BE2C (cell line): ENCODE results near the gene ITPRIPL1. TPM values are rescaled to one million over a fixed set of nuclear protein-coding genes. Genes with fewer than 3 reads are reported as not detected.
"Not testable (repeated sequence)": the region's sequence is repeated elsewhere in the genome, so short reads cannot be mapped to it uniquely, and the experiment has no call there.

Experiments used
- DNase-seq: peaks from one replicate; pipeline ENCODE4 v3.0.0-alpha.2; 2020
- H3K27me3 ChIP-seq: fragments of 250-450 bp; sonication (Bioruptor Pico); 2 replicates; pipeline ENCODE4 v1.5.1; 2020; ENCODE audit warnings: mild to moderate bottlenecking
- H3K36me3 ChIP-seq: fragments of 250-450 bp; sonication (Bioruptor Pico); 2 replicates; pipeline ENCODE4 v1.5.1; 2020; ENCODE audit warnings: mild to moderate bottlenecking
- H3K4me1 ChIP-seq: fragments of 250-450 bp; sonication (Bioruptor Pico); 2 replicates; pipeline ENCODE4 v1.5.1; 2020
- H3K4me3 ChIP-seq: 2 replicates; pipeline ENCODE4 v1.5.1; 2011; ENCODE audit warnings: low read depth, low read length
- H3K9me3 ChIP-seq: fragments of 250-450 bp; sonication (Bioruptor Pico); 2 replicates; pipeline ENCODE4 v1.5.1; 2020
- CTCF ChIP-seq: IDR thresholded peaks from 2 replicates; pipeline ENCODE4 v1.5.1; 2012; ENCODE audit warnings: mild to moderate bottlenecking, low read depth, low read length
- polyA plus RNA-seq: library from polyadenylated mRNA; unstranded; fragments of >200 nt; gene quantifications from one replicate; pipeline ENCODE4 v1.2.1, GENCODE V29; 2012; ENCODE audit warnings: low read depth, missing spikeins; ENCODE audit not compliant: insufficient read length, insufficient read depth

ITPRIPL1 gene
- 10.0 TPM for polyA plus RNA-seq

GRCh38 chr2:96325041-96325883, at the start of gene ITPRIPL1:
Gene ITPRIPL1, plus strand, starts transcription at chr2:96325317. Its CDS starts 523 bp downstream, at chr2:96325840.
- Histone ChIP-seq H3K4me3 (peak within 1 kb of the TSS; percentile 75), H3K9me3 (no peaks in the 10 kb centered on the region), H3K4me1 (no peaks in the 10 kb centered on the region), H3K36me3 (peaks cover 8% of the 10 kb centered on the region; the same call in 1 of the 2 replicates), H3K27me3 (no peaks in the 10 kb centered on the region)
- no peak for TF ChIP-seq CTCF
- peak; percentile 47 for DNase-seq

GRCh38 chr2:96276787-96277499, 48.2 kb upstream of the ITPRIPL1 start:
- TF ChIP-seq CTCF = no peak
- H3K36me3 ChIP-seq = peaks cover 39% of the 10 kb centered on the region
- no peaks in the 10 kb centered on the region for H3K27me3 ChIP-seq
- no peaks in the 10 kb centered on the region for H3K4me1 ChIP-seq
- DNase-seq = no peak
- H3K4me3 ChIP-seq = no peak overlapping the region
- H3K9me3 ChIP-seq = no peaks in the 10 kb centered on the region

GRCh38 chr2:96287273-96287856, 37.8 kb upstream of the ITPRIPL1 start:
- Histone ChIP-seq H3K4me3 (no peak overlapping the region), H3K27me3 (no peaks in the 10 kb centered on the region), H3K9me3 (no peaks in the 10 kb centered on the region), H3K36me3 (peaks cover 76% of the 10 kb centered on the region), H3K4me1 (no peaks in the 10 kb centered on the region)
- DNase-seq = no peak
- TF ChIP-seq CTCF = no peak

GRCh38 chr2:96291751-96292150, 33.4 kb upstream of the ITPRIPL1 start:
- H3K27me3 ChIP-seq = no peaks in the 10 kb centered on the region
- no peaks in the 10 kb centered on the region for H3K9me3 ChIP-seq
- no peak for DNase-seq
- no peaks in the 10 kb centered on the region for H3K4me1 ChIP-seq
- H3K4me3 ChIP-seq = no peak overlapping the region
- H3K36me3 ChIP-seq = peaks cover 67% of the 10 kb centered on the region
- no peak for TF ChIP-seq CTCF

- peaks cover 72% of the 10 kb centered on the region for H3K36me3 ChIP-seq
- not testable (repeated sequence) for H3K4me3 ChIP-seq, H3K4me1 ChIP-seq, H3K27me3 ChIP-seq, DNase-seq, H3K9me3 ChIP-seq
Measured at GRCh38 chr2:96294271-96294670, 30.8 kb upstream of the ITPRIPL1 start.

GRCh38 chr2:96296925-96297324, 28.2 kb upstream of the ITPRIPL1 start:
- no peak for DNase-seq
- no peaks in the 10 kb centered on the region for H3K4me1 ChIP-seq
- no peaks in the 10 kb centered on the region for H3K9me3 ChIP-seq
- H3K27me3 ChIP-seq = no peaks in the 10 kb centered on the region
- TF ChIP-seq CTCF = no peak
- H3K36me3 ChIP-seq = peaks cover 67% of the 10 kb centered on the region
- H3K4me3 ChIP-seq = no peak overlapping the region
